GM13976 (cell line): ENCODE results near the gene MYBPH.

Experiments used
- DNase-seq: peaks from one replicate; pipeline ENCODE4 v3.0.0; 2012; ENCODE audit warnings: low spot score
- in situ Hi-C: fragments of 300-500 bp; cut with MboI; formaldehyde crosslinking; loops from one replicate; pipeline ENCODE4 v1.12.0; 2022; ENCODE audit warnings: low sequenced_read_pairs, mixed read lengths, inconsistent platforms; ENCODE audit not compliant: unreplicated experiment
- TF ChIP-seq, protein P1 (sequence below): IDR thresholded peaks from 2 replicates; pipeline ENCODE4 v1.5.1; 2012; ENCODE audit warnings: borderline replicate concordance, mild to moderate bottlenecking; ENCODE audit not compliant: insufficient read depth; ENCODE audit errors: extremely low read depth, missing control alignments, control extremely low read depth

Gene MYBPH

DNA sequence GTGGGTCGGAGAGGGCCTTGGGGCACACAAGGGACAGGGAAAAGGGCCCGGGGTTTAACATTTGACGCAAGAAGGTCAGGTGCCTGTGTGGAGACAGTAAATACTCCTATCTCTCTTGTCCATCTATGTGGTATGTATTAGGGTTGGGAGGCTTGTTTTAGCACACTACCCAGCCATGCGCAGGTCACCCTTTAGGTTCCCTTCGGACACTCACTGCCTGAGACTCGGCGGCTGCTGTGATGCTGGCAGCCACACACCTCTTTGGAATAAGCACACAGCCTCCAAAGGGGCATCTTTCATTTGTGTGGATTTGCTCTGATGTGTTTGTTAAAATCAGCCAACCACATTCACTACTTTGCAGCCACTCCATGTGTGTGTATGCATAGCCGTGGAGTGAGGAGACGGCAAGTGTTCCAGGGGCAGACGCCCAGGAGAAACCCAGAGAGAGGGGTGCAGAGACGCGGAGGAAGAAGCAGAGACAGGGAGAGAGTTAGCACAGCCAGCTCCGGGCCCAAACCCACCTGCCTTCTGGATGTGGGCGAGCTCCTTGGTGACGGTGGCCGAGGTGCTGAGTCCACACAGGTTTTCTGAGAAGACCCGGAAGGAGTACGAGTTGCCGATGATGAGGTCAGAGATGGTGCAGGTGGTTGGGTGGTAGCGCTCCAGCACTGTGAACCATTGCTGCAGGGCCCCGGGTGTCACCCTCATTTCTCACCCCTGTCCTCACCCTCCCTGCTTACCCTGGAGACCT, 5.7 kb downstream of the MYBPH start:
- TF ChIP-seq, protein P1, sequence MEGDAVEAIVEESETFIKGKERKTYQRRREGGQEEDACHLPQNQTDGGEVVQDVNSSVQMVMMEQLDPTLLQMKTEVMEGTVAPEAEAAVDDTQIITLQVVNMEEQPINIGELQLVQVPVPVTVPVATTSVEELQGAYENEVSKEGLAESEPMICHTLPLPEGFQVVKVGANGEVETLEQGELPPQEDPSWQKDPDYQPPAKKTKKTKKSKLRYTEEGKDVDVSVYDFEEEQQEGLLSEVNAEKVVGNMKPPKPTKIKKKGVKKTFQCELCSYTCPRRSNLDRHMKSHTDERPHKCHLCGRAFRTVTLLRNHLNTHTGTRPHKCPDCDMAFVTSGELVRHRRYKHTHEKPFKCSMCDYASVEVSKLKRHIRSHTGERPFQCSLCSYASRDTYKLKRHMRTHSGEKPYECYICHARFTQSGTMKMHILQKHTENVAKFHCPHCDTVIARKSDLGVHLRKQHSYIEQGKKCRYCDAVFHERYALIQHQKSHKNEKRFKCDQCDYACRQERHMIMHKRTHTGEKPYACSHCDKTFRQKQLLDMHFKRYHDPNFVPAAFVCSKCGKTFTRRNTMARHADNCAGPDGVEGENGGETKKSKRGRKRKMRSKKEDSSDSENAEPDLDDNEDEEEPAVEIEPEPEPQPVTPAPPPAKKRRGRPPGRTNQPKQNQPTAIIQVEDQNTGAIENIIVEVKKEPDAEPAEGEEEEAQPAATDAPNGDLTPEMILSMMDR, result no peak
- no peak for DNase-seq
- in situ Hi-C loops, result no loop called here

DNA sequence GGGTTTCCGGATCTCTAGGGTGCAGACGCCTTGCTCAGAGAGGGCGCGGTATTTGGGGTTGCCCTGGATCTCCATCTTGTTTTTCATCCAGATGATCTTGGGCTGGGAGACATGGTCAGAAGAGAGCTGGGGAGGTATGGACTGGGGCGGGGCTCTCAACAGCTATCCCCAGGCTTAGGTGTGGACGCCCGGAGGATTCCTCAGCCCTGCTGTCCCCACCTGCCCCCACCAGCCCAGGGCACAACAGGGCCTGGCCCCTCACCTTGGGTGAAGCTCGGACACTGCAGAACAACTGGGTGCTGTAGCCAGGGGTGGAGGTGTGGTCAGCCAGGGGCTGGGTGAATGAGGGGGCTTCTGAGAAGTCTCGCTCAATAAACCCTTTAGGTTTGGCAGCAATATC, 6.6 kb downstream of the MYBPH start:
- TF ChIP-seq, protein P1, result no peak
- DNase-seq, result no peak
- in situ Hi-C loops, result no loop called here

DNA sequence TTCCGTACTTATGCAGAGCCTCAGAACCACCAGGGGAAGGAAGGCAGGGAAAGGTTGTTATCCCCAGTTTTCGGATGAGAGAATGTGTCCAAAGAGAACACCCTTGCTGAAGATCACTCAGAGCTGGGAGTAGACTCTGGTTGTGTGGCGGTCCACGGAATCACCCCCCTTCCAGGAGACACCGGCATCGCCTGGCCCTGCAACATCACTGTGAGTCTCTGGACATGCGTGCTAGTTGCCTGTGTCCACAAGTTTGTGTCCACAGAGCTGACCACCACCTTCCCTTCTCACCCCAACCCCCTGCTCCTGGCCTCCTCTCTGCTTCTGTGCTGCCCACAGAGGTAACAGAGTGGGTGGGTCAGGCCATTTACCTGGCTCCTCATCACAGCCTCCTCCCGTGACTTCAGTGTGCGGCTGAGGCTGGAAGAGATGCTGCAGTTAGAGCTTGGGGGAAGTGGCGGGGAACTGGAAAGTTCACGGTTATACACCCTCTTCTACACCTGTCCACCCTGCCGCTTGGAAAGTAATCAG, 7.3 kb downstream of the MYBPH start:
- TF ChIP-seq, protein P1, result no peak
- no peak for DNase-seq
- in situ Hi-C loops, result no loop called here

DNA sequence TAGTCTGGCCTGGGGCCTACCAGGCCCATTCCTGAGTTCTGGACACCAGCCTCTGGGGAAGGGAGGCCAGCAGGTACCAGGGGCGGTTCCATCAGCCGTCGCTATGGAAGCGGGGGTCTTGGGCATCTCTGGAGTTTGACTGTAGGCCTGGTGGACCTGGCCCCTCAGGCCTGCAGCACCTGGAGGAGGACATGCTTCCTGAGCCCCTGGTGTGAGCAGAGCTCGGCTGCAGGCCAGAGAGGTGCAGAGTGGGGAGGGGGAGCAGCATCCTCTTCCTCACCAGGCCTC, 7.8 kb downstream of the MYBPH start:
- TF ChIP-seq, protein P1, result no peak
- DNase-seq, result no peak
- in situ Hi-C loops, result no loop called here

DNA sequence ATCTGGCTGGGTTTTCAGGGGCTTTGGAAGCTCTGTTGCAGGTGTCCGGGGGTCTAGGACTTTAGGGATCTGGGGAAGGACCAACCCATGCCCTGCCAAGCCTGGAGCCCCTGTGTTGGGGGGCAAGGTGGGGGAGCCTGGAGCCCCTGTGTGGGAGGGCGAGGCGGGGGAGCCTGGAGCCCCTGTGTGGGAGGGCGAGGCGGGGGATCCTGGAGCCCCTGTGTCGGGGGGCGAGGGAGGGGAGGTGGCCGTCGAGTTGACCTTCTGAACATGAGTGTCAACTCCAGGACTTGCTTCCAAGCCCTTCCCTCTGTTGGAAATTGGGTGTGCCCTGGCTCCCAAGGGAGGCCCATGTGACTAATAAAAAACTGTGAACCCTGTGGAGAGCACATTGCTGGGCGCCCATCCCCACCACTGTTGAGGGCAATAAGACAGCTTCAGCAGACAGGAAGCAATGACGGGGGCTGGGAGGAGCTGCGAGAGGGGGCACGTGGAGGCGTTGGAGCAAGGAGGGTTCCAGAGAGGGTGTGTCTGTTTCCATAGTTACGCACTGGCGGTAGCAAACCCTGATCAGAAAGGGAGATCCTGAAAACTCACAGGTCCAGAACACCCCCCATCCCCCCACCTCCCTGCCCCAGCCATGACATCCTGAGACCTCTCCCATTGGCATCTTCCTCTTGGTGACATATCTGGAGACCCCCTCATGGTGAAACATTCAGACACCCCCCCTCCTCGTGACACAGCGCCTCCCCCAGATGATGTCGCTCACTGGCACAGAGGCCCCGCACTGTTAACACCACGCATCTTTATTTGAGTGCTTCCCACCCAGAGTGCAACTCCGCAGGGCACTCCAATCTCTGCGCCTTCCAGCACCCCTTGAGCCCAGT, 8.4 kb downstream of the MYBPH start:
- in situ Hi-C loops, result no loop called here
- TF ChIP-seq, protein P1, result no peak
- no peak for DNase-seq

DNA sequence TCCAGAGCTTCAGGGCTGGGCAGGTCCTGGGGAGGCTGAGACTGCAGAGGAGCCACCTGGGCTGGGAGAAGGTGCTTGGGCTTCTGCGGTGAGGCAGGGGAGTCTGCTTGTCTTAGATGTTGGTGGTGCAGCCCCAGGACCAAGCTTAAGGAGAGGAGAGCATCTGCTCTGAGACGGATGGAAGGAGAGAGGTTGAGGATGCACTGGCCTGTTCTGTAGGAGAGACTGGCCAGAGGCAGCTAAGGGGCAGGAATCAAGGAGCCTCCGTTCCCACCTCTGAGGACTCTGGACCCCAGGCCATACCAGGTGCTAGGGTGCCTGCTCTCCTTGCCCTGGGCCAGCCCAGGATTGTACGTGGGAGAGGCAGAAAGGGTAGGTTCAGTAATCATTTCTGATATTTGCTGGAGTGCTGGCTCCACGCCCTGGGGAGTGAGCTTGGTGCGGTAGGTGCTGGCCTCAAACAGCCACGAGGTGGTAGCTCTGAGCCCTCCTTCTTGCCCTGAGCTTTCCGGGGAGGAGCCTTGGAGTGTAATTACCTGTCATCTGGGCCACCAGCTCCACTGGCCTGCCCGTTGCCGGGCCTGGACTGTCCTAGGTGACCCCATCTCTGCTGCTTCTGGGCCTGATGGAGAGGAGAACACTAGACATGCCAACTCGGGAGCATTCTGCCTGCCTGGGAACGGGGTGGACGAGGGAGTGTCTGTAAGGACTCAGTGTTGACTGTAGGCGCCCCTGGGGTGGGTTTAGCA, 9.3 kb downstream of the MYBPH start:
- TF ChIP-seq, protein P1, result no peak
- DNase-seq, result peak; percentile 69
- in situ Hi-C loops, result no loop called here
